B cell (primary cell): ENCODE results near the gene SPATA32. TPM values are rescaled to one million over a fixed set of nuclear protein-coding genes. Genes with fewer than 3 reads are reported as not detected.
A peak's percentile ranks its signal among the peaks of the same experiment; 100 is the strongest.

Source experiments
- ATAC-seq: fragments of 200-7000 bp; cut with Tn5 transposase; one replicate; pipeline ENCODE4 v1.10.0; 2021; ENCODE audit warnings: low read depth, mild to moderate bottlenecking, moderate number of reproducible peaks, moderate library complexity
- CTCF ChIA-PET: fragments of 350-600 bp; sonication (Branson Sonifier 250); formaldehyde crosslinking; loops from one replicate; lab custom pipeline; 2021; ENCODE audit warnings: antibody characterized with exemption, inconsistent platforms; lab: Charles Lee
- POLR2A ChIA-PET: fragments of 350-600 bp; sonication (Branson Sonifier 250); formaldehyde crosslinking; loops from one replicate; lab custom pipeline; 2021; ENCODE audit warnings: antibody characterized with exemption; lab: Charles Lee
- DNase-seq: peaks from one replicate; pipeline ENCODE4 v3.0.0; 2013
- H2AFZ ChIP-seq: 2 replicates; pipeline ENCODE4 v1.6.1; 2012; ENCODE audit warnings: mild to moderate bottlenecking, low read depth, low read length; ENCODE audit not compliant: insufficient read depth, poor library complexity, severe bottlenecking
- H3K27ac ChIP-seq, 2 donors: 1 replicate in 1 of 2; 2 replicates in 1 of 2; pipeline ENCODE4 v1.5.1; 2012 to 2013; ENCODE audit warnings: low read length in 2 of 2, mild to moderate bottlenecking in 2 of 2, moderate library complexity in 1 of 2
- H3K27me3 ChIP-seq, 4 experiments: fragments of 200-600 bp in 1 of 4; sonication (generic) in 1 of 4; replicated peaks in 1 of 4; 1 replicate in 2 of 4; 2 replicates in 2 of 4; pipeline versions ENCODE4 v1.6.1 to v1.7.0; 2013 to 2016; ENCODE audit warnings: low read length in 3 of 4, mild to moderate bottlenecking in 2 of 4, mixed read lengths in 1 of 4, moderate library complexity in 1 of 4; ENCODE audit not compliant: insufficient read depth in 4 of 4, control insufficient read depth in 3 of 4; ENCODE audit errors: control extremely low read depth in 1 of 4
- H3K36me3 ChIP-seq, 2 experiments: replicated peaks in 1 of 2; 1 replicate in 1 of 2; 2 replicates in 1 of 2; pipeline versions ENCODE4 v1.6.1 to v1.7.1; 2013; ENCODE audit warnings: low read length in 1 of 2; ENCODE audit not compliant: insufficient read depth in 2 of 2, control insufficient read depth in 1 of 2; ENCODE audit errors: control extremely low read depth in 1 of 2, extremely low read depth in 1 of 2
- H3K4me1 ChIP-seq, 2 donors: fragments of 200-600 bp in 1 of 2; sonication (generic) in 1 of 2; 1 replicate in 1 of 2; 2 replicates in 1 of 2; pipeline versions ENCODE4 v1.5.1 to v1.6.1; 2013 to 2017; ENCODE audit warnings: low read length in 2 of 2; ENCODE audit not compliant: control insufficient read depth in 2 of 2, insufficient read depth in 2 of 2
- H3K4me2 ChIP-seq: replicated peaks from 2 replicates; pipeline ENCODE3; 2012; ENCODE audit warnings: mild to moderate bottlenecking, low read depth, low read length; ENCODE audit not compliant: poor library complexity, severe bottlenecking
- H3K4me3 ChIP-seq, 5 experiments: fragments of 200-600 bp in 1 of 5; sonication (generic) in 1 of 5; 1 replicate in 3 of 5; 2 replicates in 2 of 5; pipeline versions ENCODE4 v1.5.1 to v1.7.0; 2011 to 2016; ENCODE audit warnings: low read length in 4 of 5, mild to moderate bottlenecking in 4 of 5, low read depth in 2 of 5, control low read depth in 1 of 5, moderate library complexity in 1 of 5; ENCODE audit not compliant: insufficient read depth in 1 of 5; ENCODE audit errors: control extremely low read depth in 1 of 5, extremely low read depth in 1 of 5
- H3K79me2 ChIP-seq: fragments of 200-600 bp; sonication (generic); one replicate; pipeline ENCODE4 v1.6.0; 2016; ENCODE audit warnings: low read length; ENCODE audit not compliant: control insufficient read depth, insufficient read depth
- H3K9ac ChIP-seq: fragments of 200-600 bp; sonication (generic); 2 replicates; pipeline ENCODE4 v1.6.1; 2017; ENCODE audit warnings: mild to moderate bottlenecking, low read length, moderate library complexity
- H3K9me3 ChIP-seq, 3 donors: one replicate each; pipeline versions ENCODE4 v1.6.1 to v1.7.1; 2013; ENCODE audit warnings: low read length in 2 of 3; ENCODE audit not compliant: control insufficient read depth in 2 of 3, insufficient read depth in 1 of 3; ENCODE audit errors: control extremely low read depth in 1 of 3
- H4K20me1 ChIP-seq: 2 replicates; pipeline ENCODE4 v1.6.0; 2012; ENCODE audit warnings: mild to moderate bottlenecking, low read length; ENCODE audit not compliant: insufficient read depth, control insufficient read depth, poor library complexity, severe bottlenecking
- H3K27ac Mint-ChIP-seq: one replicate; pipeline ENCODE4 v1.8.0; 2021; ENCODE audit warnings: mixed read lengths
- H3K27me3 Mint-ChIP-seq: one replicate; pipeline ENCODE4 v1.8.0; 2021; ENCODE audit warnings: mixed read lengths
- H3K4me1 Mint-ChIP-seq: one replicate; pipeline ENCODE4 v1.8.0; 2021; ENCODE audit warnings: mixed read lengths
- H3K4me3 Mint-ChIP-seq: one replicate; pipeline ENCODE4 v1.8.0; 2021; ENCODE audit warnings: mixed read lengths
- H3K9me3 Mint-ChIP-seq: one replicate; pipeline ENCODE4 v1.8.0; 2022; ENCODE audit warnings: mixed read lengths; ENCODE audit not compliant: insufficient read depth
- EZH2 ChIP-seq: IDR thresholded peaks from 2 replicates; pipeline ENCODE4 v1.6.1; 2012; ENCODE audit warnings: borderline replicate concordance, low read depth, mild to moderate bottlenecking, moderate library complexity, low read length; ENCODE audit not compliant: insufficient read depth, poor library complexity, severe bottlenecking
- WGBS: methylation state at CpG from one replicate; pipeline ENCODE4 v1.1.5; 2013; ENCODE audit warnings: missing lambda C conversion rate; ENCODE audit not compliant: insufficient coverage; 5-methylcytosine and 5-hydroxymethylcytosine counted together
- intact Hi-C: fragments of 100-400 bp; cut with micrococcal nuclease; formaldehyde crosslinking; loops from one replicate; pipeline ENCODE4 v1.10.0; 2022
- polyA plus RNA-seq: library from polyadenylated mRNA; depleted of rRNA; stranded (reverse); fragments of >200 nt; gene quantifications from 2 replicates; pipeline ENCODE4 v1.2.3, GENCODE V29; 2012
- total RNA-seq, 2 donors: library from RNA; stranded (reverse); fragments of 120-200 nt in 1 of 2; gene quantifications; 1 replicate in 1 of 2; 2 replicates in 1 of 2; pipeline versions ENCODE4 v1.2.3 to v1.2.4, GENCODE V29; 2013 to 2022
- TF ChIP-seq, protein P1 (sequence below): fragments of 200-600 bp; IDR thresholded peaks from one replicate; pipeline ENCODE4 v1.8.0; 2022; ENCODE audit warnings: antibody characterized with exemption, mild to moderate bottlenecking

The SPATA32 gene
- total and polyA plus RNA-seq, 2 donors (not counting 1 experiment from before 2014, with no cell fraction given) = 0.12 to 0.52 TPM

- ChIA-PET CTCF (interaction anchor here (1.4 to 3.9 kb wide), 5 partner anchors 8 to 118 kb away, joined by 5 to 22 read pairs (median 8); no protein-coding TSS in a partner anchor), POLR2A (no interaction called here)
- Mint-ChIP-seq H3K27me3 (no peaks in the 10 kb centered on the region), H3K4me3 (no peak overlapping the region), H3K27ac (no peak overlapping the region), H3K4me1 (peaks cover 3% of the 10 kb centered on the region), H3K9me3 (no peaks in the 10 kb centered on the region)
- peaks cover 9% of the 10 kb centered on the region for H3K79me2 ChIP-seq
- intact Hi-C loops = no loop called here
- no peak overlapping the region for H3K9ac ChIP-seq
- no peak overlapping the region for H3K27ac ChIP-seq
- no peak for DNase-seq
- H3K27me3 ChIP-seq = no peaks in the 10 kb centered on the region
- no peak for TF ChIP-seq EZH2
- TF ChIP-seq, protein P1, sequence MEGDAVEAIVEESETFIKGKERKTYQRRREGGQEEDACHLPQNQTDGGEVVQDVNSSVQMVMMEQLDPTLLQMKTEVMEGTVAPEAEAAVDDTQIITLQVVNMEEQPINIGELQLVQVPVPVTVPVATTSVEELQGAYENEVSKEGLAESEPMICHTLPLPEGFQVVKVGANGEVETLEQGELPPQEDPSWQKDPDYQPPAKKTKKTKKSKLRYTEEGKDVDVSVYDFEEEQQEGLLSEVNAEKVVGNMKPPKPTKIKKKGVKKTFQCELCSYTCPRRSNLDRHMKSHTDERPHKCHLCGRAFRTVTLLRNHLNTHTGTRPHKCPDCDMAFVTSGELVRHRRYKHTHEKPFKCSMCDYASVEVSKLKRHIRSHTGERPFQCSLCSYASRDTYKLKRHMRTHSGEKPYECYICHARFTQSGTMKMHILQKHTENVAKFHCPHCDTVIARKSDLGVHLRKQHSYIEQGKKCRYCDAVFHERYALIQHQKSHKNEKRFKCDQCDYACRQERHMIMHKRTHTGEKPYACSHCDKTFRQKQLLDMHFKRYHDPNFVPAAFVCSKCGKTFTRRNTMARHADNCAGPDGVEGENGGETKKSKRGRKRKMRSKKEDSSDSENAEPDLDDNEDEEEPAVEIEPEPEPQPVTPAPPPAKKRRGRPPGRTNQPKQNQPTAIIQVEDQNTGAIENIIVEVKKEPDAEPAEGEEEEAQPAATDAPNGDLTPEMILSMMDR = no peak
- no peaks in the 10 kb centered on the region for H3K9me3 ChIP-seq
- peaks cover under 1 to 4% of the 10 kb centered on the region in 2 donors for H3K4me1 ChIP-seq
- no peak overlapping the region for H3K4me3 ChIP-seq
- no peak overlapping the region for H3K4me2 ChIP-seq
- no peak for ATAC-seq
- peaks cover 0 to 90% of the 10 kb centered on the region in 2 experiments for H3K36me3 ChIP-seq
- H4K20me1 ChIP-seq = peaks cover 54% of the 10 kb centered on the region
- WGBS = 97% methylated on average over 4 of the region's 10 CpGs
- no peak overlapping the region for H2AFZ ChIP-seq
These were observed 5.7 kb upstream of the SPATA32 start for GRCh38 chr17:45267436-45268055.

GRCh38 chr17:45266372-45266926, 4.6 kb upstream of the SPATA32 start:
- H3K9me3 ChIP-seq = no peaks in the 10 kb centered on the region
- no peak overlapping the region for H3K4me3 ChIP-seq
- peaks cover 0 to 79% of the 10 kb centered on the region in 2 experiments for H3K36me3 ChIP-seq
- H3K4me2 ChIP-seq = no peak overlapping the region
- Mint-ChIP-seq H3K27ac (peak overlapping the region; percentile 3), H3K9me3 (no peaks in the 10 kb centered on the region), H3K4me3 (no peak overlapping the region), H3K27me3 (no peaks in the 10 kb centered on the region), H3K4me1 (peaks cover 7% of the 10 kb centered on the region)
- no peak overlapping the region for H2AFZ ChIP-seq
- no peaks in the 10 kb centered on the region for H3K27me3 ChIP-seq
- DNase-seq (no peak), ATAC-seq (no peak)
- H3K27ac ChIP-seq = no peak overlapping the region
- intact Hi-C loops = no loop called here
- peaks cover 9% of the 10 kb centered on the region for H3K79me2 ChIP-seq
- TF ChIP-seq, protein P1 = no peak
- no peak for TF ChIP-seq EZH2
- WGBS = over 99% methylated on average over 10 of the region's 13 CpGs
- H4K20me1 ChIP-seq = peaks cover 46% of the 10 kb centered on the region
- peaks cover 5 to 14% of the 10 kb centered on the region in 2 donors for H3K4me1 ChIP-seq
- CTCF ChIA-PET = interaction anchor here (0.8 to 3.9 kb wide), 6 partner anchors 10 to 119 kb away, joined by 3 to 22 read pairs (median 10); no protein-coding TSS in a partner anchor
- no peak overlapping the region for H3K9ac ChIP-seq
- POLR2A ChIA-PET = no interaction called here
